Neural cell (in vitro differentiated cells): Measurements from ENCODE around the gene AP3S2. TPM values are rescaled to one million over a fixed set of nuclear protein-coding genes. Genes with fewer than 3 reads are reported as not detected.

Source experiments
- H2AFZ ChIP-seq: fragments of 200-600, 300-800 bp; sonication (generic), shearing (Covaris generic); 2 replicates; pipeline ENCODE4 v1.6.0; 2014; ENCODE audit warnings: low read depth, mild to moderate bottlenecking, antibody characterized with exemption, low read length, moderate library complexity
- H3F3A ChIP-seq: fragments of 200-600 bp; shearing (Covaris generic); 2 replicates; pipeline ENCODE4 v1.6.1; 2016; ENCODE audit warnings: mild to moderate bottlenecking, moderate library complexity, mixed read lengths, antibody characterized with exemption, low read length; ENCODE audit not compliant: insufficient read depth, poor library complexity, severe bottlenecking
- H3K27ac ChIP-seq: fragments of 200-600, 300-800 bp; sonication (generic), shearing (Covaris generic); 2 replicates; pipeline ENCODE4 v1.5.1; 2014; ENCODE audit warnings: mild to moderate bottlenecking, low read length, moderate library complexity
- H3K27me3 ChIP-seq: fragments of 300-800, 200-600 bp; sonication (generic), shearing (Covaris generic); 2 replicates; pipeline ENCODE4 v1.6.0; 2014; ENCODE audit warnings: mild to moderate bottlenecking, low read depth, low read length, moderate library complexity; ENCODE audit not compliant: insufficient read depth
- H3K36me3 ChIP-seq: fragments of 300-800, 200-600 bp; sonication (generic), shearing (Covaris generic); 2 replicates; pipeline ENCODE4 v1.5.1; 2014; ENCODE audit warnings: mild to moderate bottlenecking, antibody characterized with exemption, low read length, moderate library complexity; ENCODE audit not compliant: insufficient read depth
- H3K4me2 ChIP-seq: fragments of 300-800, 200-600 bp; sonication (generic), shearing (Covaris generic); 2 replicates; pipeline ENCODE4 v1.6.0; 2014; ENCODE audit warnings: mild to moderate bottlenecking, low read length
- H3K4me3 ChIP-seq: fragments of 300-800, 200-600 bp; sonication (generic), shearing (Covaris generic); 2 replicates; pipeline ENCODE4 v1.5.1; 2014; ENCODE audit warnings: mild to moderate bottlenecking, low read length, moderate library complexity
- H3K79me2 ChIP-seq: fragments of 200-600 bp; shearing (Covaris generic); replicated peaks from 2 replicates; pipeline ENCODE4 v1.6.0; 2014; ENCODE audit warnings: mild to moderate bottlenecking, low read length, moderate library complexity; ENCODE audit not compliant: insufficient read depth
- H3K9ac ChIP-seq: fragments of 300-800, 200-600 bp; sonication (generic), shearing (Covaris generic); 2 replicates; pipeline ENCODE4 v1.6.1; 2016; ENCODE audit warnings: mild to moderate bottlenecking, low read length, mixed read lengths
- H3K9me2 ChIP-seq: fragments of 200-600 bp; shearing (Covaris generic); 2 replicates; pipeline ENCODE4 v1.6.1; 2016; ENCODE audit warnings: mild to moderate bottlenecking, low read length, mixed read lengths; ENCODE audit not compliant: insufficient read depth
- H3K9me3 ChIP-seq: fragments of 200-600, 300-800 bp; sonication (generic), shearing (Covaris generic); 2 replicates; pipeline ENCODE4 v1.6.1; 2016; ENCODE audit warnings: mild to moderate bottlenecking, mixed run types, low read length, moderate library complexity, mixed read lengths
- H4K20me1 ChIP-seq: fragments of 200-600 bp; shearing (Covaris generic); 2 replicates; pipeline ENCODE4 v1.6.1; 2016; ENCODE audit warnings: mild to moderate bottlenecking, mixed run types; ENCODE audit not compliant: insufficient read depth
- EZH2 ChIP-seq: fragments of 200-600, 300-800 bp; shearing (Covaris generic), sonication (generic); IDR thresholded peaks from 2 replicates; pipeline ENCODE4 v1.6.1; 2014; ENCODE audit warnings: antibody characterized with exemption, low read length, borderline replicate concordance, mild to moderate bottlenecking; ENCODE audit not compliant: insufficient read depth, poor library complexity, severe bottlenecking
- MXI1 ChIP-seq: fragments of 450-650 bp; conservative IDR thresholded peaks from 2 replicates; pipeline ENCODE4 v1.6.1; 2014; ENCODE audit warnings: antibody characterized with exemption, mild to moderate bottlenecking; ENCODE audit not compliant: poor library complexity, severe bottlenecking
- RAD21 ChIP-seq: fragments of 450-650 bp; conservative IDR thresholded peaks from 2 replicates; pipeline ENCODE4 v1.6.1; 2014; ENCODE audit warnings: antibody characterized with exemption, mild to moderate bottlenecking, moderate library complexity
- SMC3 ChIP-seq: fragments of 450-650 bp; conservative IDR thresholded peaks from 2 replicates; pipeline ENCODE4 v1.6.1; 2014; ENCODE audit warnings: antibody characterized with exemption, mild to moderate bottlenecking, moderate library complexity; ENCODE audit not compliant: poor library complexity
- TAF1 ChIP-seq: IDR thresholded peaks from 2 replicates; pipeline ENCODE4 v1.6.1; 2012; ENCODE audit warnings: low read depth
- polyA plus RNA-seq: library from polyadenylated mRNA; depleted of rRNA; stranded (reverse); fragments of >200 nt; gene quantifications from 2 replicates; pipeline ENCODE4 v1.2.3, GENCODE V29; 2014
- TF ChIP-seq, protein P1 (sequence below): fragments of 450-650 bp; IDR thresholded peaks from 2 replicates; pipeline ENCODE4 v1.5.1; 2014; ENCODE audit warnings: antibody characterized with exemption, mild to moderate bottlenecking, moderate library complexity; ENCODE audit not compliant: poor library complexity, severe bottlenecking
- TF ChIP-seq, protein P2 (sequence below): IDR thresholded peaks from 2 replicates; pipeline ENCODE4 v1.6.1; 2012; ENCODE audit warnings: borderline replicate concordance

AP3S2 gene
- polyA plus RNA-seq, 1 donor from 2014 or later: 47.6 TPM

DNA sequence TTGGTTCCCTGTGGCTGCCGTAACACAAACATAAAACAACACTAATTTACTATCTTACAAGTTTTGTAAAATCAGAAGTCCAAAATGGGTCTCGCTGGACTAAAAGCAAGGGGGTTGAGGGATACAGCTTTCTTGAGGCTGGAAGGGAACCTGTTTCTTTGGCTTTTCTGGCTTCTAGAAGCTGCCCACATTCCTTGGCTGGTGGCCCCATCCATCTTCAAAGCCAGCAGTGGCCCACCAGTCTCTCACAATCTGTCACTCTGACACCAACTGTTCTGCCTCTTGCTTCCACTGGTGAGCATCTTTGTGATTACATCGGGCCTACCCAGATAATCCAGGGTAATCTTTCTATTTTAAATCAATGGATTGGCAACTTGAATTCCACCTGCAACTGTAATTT lies 78.0 kb downstream of the AP3S2 start:
- no peaks in the 10 kb centered on the region for H3F3A ChIP-seq
- H3K27ac ChIP-seq: no peak overlapping the region
- no peaks in the 10 kb centered on the region for H4K20me1 ChIP-seq
- no peak overlapping the region for H2AFZ ChIP-seq
- no peak overlapping the region for H3K9ac ChIP-seq
- H3K4me2 ChIP-seq: no peak overlapping the region
- no peaks in the 10 kb centered on the region for H3K36me3 ChIP-seq
- no peaks in the 10 kb centered on the region for H3K79me2 ChIP-seq
- peaks cover 42% of the 10 kb centered on the region for H3K27me3 ChIP-seq
- H3K4me3 ChIP-seq: no peak overlapping the region
- no peak for TF ChIP-seq EZH2
- TF ChIP-seq, protein P1, sequence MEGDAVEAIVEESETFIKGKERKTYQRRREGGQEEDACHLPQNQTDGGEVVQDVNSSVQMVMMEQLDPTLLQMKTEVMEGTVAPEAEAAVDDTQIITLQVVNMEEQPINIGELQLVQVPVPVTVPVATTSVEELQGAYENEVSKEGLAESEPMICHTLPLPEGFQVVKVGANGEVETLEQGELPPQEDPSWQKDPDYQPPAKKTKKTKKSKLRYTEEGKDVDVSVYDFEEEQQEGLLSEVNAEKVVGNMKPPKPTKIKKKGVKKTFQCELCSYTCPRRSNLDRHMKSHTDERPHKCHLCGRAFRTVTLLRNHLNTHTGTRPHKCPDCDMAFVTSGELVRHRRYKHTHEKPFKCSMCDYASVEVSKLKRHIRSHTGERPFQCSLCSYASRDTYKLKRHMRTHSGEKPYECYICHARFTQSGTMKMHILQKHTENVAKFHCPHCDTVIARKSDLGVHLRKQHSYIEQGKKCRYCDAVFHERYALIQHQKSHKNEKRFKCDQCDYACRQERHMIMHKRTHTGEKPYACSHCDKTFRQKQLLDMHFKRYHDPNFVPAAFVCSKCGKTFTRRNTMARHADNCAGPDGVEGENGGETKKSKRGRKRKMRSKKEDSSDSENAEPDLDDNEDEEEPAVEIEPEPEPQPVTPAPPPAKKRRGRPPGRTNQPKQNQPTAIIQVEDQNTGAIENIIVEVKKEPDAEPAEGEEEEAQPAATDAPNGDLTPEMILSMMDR: no peak
- TF ChIP-seq MXI1: no peak
- H3K9me2 ChIP-seq: no peaks in the 10 kb centered on the region
- H3K9me3 ChIP-seq: peaks cover 8% of the 10 kb centered on the region

DNA sequence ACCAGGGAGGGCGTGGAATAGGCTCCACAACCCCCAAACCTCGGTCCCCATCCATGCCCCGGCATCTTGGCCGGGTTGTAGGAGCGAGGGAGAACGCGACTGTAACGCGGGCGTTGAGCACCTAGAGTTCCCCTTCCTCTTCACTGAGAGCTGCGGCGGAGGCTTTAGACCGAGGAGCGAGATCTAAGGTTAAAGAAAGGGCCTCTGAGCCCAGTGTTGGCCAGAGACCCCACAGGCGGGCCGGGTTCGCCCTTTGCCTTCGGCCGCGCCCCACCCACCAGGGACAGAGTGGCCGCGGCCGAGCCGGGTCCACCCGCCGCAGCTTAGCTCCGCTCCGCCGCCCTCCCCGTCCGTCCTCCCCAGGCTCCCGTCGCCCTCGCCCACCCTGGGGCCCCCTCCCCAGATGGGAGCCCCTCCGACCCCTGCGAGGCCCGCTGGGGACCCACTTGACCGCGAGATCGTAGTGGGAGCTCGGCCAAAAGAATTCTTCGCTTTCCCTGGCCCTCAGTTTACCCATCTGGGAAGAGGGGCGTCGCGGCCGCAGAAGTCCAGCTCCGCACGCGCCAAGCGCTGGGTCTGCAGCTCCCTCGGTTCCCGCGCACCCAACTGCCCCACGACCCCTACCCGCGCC lies 79.6 kb downstream of the AP3S2 start:
- Histone ChIP-seq H4K20me1 (no peaks in the 10 kb centered on the region), H3K9me3 (peaks cover 8% of the 10 kb centered on the region), H3K79me2 (no peaks in the 10 kb centered on the region), H3K4me3 (no peak overlapping the region), H3K27ac (no peak overlapping the region), H2AFZ (no peak overlapping the region), H3F3A (no peaks in the 10 kb centered on the region), H3K36me3 (no peaks in the 10 kb centered on the region), H3K9ac (no peak overlapping the region), H3K4me2 (no peak overlapping the region), H3K9me2 (no peaks in the 10 kb centered on the region), H3K27me3 (peaks cover 42% of the 10 kb centered on the region)
- no peak for TF ChIP-seq MXI1
- no peak for TF ChIP-seq TAF1
- TF ChIP-seq, protein P2, sequence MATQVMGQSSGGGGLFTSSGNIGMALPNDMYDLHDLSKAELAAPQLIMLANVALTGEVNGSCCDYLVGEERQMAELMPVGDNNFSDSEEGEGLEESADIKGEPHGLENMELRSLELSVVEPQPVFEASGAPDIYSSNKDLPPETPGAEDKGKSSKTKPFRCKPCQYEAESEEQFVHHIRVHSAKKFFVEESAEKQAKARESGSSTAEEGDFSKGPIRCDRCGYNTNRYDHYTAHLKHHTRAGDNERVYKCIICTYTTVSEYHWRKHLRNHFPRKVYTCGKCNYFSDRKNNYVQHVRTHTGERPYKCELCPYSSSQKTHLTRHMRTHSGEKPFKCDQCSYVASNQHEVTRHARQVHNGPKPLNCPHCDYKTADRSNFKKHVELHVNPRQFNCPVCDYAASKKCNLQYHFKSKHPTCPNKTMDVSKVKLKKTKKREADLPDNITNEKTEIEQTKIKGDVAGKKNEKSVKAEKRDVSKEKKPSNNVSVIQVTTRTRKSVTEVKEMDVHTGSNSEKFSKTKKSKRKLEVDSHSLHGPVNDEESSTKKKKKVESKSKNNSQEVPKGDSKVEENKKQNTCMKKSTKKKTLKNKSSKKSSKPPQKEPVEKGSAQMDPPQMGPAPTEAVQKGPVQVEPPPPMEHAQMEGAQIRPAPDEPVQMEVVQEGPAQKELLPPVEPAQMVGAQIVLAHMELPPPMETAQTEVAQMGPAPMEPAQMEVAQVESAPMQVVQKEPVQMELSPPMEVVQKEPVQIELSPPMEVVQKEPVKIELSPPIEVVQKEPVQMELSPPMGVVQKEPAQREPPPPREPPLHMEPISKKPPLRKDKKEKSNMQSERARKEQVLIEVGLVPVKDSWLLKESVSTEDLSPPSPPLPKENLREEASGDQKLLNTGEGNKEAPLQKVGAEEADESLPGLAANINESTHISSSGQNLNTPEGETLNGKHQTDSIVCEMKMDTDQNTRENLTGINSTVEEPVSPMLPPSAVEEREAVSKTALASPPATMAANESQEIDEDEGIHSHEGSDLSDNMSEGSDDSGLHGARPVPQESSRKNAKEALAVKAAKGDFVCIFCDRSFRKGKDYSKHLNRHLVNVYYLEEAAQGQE: no peak
- TF ChIP-seq EZH2: no peak
- no peak for TF ChIP-seq SMC3
- TF ChIP-seq RAD21: no peak
